Subcutaneous abdominal adipose tissue (tissue), 5 donors: ENCODE measurements around the gene TCERG1L.

Experiments used
- H3K27ac ChIP-seq: one replicate; pipeline ENCODE4 v1.7.0; 2013; ENCODE audit warnings: low read depth, mild to moderate bottlenecking, inconsistent platforms, low read length, moderate library complexity
- H3K27me3 ChIP-seq, 5 donors: one replicate each; pipeline ENCODE4 v1.7.0; 2013; ENCODE audit warnings: low read length in 5 of 5, inconsistent platforms in 1 of 5; ENCODE audit not compliant: control insufficient read depth in 5 of 5, insufficient read depth in 4 of 5
- H3K36me3 ChIP-seq, 5 donors: one replicate each; pipeline ENCODE4 v1.7.0; 2013; ENCODE audit warnings: low read length in 5 of 5; ENCODE audit not compliant: control insufficient read depth in 5 of 5, insufficient read depth in 5 of 5
- H3K4me1 ChIP-seq, 5 donors: one replicate each; pipeline ENCODE4 v1.7.0; 2013; ENCODE audit warnings: low read length in 5 of 5, mild to moderate bottlenecking in 3 of 5, moderate library complexity in 1 of 5; ENCODE audit not compliant: control insufficient read depth in 5 of 5, insufficient read depth in 5 of 5
- H3K4me3 ChIP-seq, 5 donors: one replicate each; pipeline ENCODE4 v1.7.0; 2013; ENCODE audit warnings: low read length in 5 of 5, low read depth in 1 of 5
- H3K9ac ChIP-seq, 5 donors: one replicate each; pipeline ENCODE4 v1.7.0; 2013; ENCODE audit warnings: low read length in 5 of 5, mild to moderate bottlenecking in 4 of 5, moderate library complexity in 3 of 5
- H3K9me3 ChIP-seq, 5 donors: one replicate each; pipeline ENCODE4 v1.7.0; 2013; ENCODE audit warnings: low read length in 5 of 5; ENCODE audit not compliant: control insufficient read depth in 5 of 5
- donor health status: healthy.
- donor health status: healthy.
- donor health status: healthy.
- donor health status: healthy.
- donor health status: healthy.

The TCERG1L gene

DNA sequence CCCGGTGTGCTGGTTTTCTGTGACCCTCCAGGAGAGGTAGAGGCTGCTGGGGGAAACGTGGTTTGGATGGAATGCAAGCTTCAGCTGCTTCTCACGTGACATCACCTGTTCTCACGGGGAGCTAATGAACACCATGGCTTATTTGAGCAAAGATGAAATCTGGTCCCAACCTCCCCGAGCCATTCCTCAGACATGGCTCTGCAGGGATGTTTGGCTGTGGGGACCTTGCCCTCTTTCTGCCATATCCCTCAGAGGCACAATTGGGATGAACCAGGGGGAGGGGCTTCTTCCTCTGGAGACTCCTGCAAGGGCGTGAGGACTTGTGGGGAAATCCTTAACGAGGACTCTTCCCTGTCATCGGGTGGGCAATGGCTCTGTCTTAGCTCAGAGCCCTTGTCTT is 236.8 kb downstream of the TCERG1L start:
- no peak overlapping the region for H3K9ac ChIP-seq
- no peaks in the 10 kb centered on the region for H3K4me1 ChIP-seq
- peaks cover 0 to 17% (median 4%) of the 10 kb centered on the region in 5 donors for H3K27me3 ChIP-seq
- H3K4me3 ChIP-seq: no peak overlapping the region
- H3K9me3 ChIP-seq: peaks cover 0 to 3% (median 0%) of the 10 kb centered on the region in 5 donors
- H3K36me3 ChIP-seq: no peaks in the 10 kb centered on the region
- no peak overlapping the region for H3K27ac ChIP-seq

DNA sequence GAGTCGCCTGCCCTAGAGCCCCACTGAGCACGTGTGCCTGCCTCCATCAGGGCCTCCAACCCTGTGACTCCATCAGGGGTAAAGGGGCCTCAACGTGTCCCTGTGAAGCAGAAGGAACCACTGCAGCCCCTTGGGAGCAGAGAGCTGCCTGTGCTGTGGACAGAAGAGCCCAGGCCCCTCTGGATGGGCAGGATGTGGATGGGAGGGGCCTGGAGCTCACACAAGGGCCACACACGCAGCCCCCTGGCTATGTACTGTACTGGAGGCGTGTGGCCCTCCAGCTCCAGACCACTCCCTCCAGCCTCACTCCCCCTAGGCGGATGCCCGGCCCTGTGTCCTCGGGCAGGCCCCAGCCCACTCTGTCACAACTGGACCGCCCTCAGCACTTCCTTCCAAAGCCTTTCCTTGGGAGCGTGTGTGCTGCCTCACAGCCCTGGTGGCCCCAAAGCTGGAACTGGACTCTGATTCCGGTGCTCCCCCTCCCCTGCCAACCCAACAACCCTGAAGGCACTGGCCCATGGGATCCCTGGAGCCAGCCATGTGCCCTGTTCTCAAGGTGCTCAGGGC is 238.0 kb downstream of the TCERG1L start:
- Histone ChIP-seq H3K9ac (no peak overlapping the region), H3K27me3 (peaks cover 0 to 15% (median 4%) of the 10 kb centered on the region in 5 donors), H3K36me3 (no peaks in the 10 kb centered on the region), H3K27ac (no peak overlapping the region), H3K4me3 (no peak overlapping the region), H3K9me3 (peaks cover 0 to 3% (median 0%) of the 10 kb centered on the region in 5 donors), H3K4me1 (no peaks in the 10 kb centered on the region)

DNA sequence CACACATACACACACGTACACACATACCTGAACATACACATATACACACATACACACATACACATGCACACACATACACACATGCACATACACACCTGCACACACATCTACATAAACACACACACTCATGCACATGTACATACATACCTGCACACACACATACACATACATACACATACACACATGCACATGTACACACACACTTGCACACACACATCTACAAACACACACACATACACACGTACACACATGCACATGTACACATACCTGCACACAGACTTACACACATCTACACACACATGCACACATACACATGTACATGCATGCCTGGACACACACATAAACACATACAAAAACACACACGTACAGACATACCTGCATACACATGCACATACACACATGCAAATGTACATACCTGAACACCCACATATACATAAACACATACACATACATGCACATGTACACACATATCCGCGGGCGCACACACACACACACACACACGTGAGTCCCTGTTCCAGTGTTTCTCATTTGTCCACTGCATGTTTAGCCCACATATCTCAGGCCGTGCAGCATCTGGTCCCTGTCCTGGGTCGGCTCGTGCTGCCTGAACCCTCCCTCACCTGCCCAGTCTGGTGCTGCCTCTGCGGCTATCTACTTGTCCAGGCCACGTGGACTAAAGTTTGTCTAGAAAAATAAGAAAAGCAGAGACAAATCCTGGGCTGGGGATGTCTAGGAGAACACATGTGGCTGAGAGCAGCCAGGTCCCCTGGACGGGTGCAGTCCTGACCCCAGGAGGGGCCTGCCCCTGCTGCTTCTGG is 238.7 kb downstream of the TCERG1L start:
- no peak overlapping the region for H3K9ac ChIP-seq
- H3K4me1 ChIP-seq: no peaks in the 10 kb centered on the region
- H3K27ac ChIP-seq: no peak overlapping the region
- peaks cover 0 to 11% (median 2%) of the 10 kb centered on the region in 5 donors for H3K27me3 ChIP-seq
- H3K9me3 ChIP-seq: peaks cover 0 to 3% (median 0%) of the 10 kb centered on the region in 5 donors
- H3K36me3 ChIP-seq: no peaks in the 10 kb centered on the region
- no peak overlapping the region for H3K4me3 ChIP-seq

DNA sequence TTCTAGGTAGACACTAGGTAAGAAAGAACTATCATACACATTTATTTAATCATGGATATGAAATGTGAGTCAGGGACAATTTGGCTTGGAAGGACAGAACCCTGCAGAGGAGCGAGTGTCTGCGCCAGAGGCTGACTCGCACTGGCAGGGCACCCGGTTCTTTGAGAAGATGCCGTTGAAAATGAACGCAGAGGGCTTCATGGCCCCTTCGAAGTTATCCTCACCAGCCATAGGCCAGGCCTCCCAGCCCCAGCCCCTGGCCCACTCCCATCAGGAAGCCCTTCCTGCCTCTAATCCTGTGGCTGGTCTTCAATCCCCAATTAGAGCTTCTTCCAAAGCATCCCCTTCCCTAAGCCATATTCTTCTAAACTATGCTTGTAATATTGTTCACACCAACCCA is 239.8 kb downstream of the TCERG1L start:
- Histone ChIP-seq H3K27me3 (peaks cover 0 to 9% (median 2%) of the 10 kb centered on the region in 5 donors), H3K9me3 (peaks cover 0 to 3% (median 0%) of the 10 kb centered on the region in 5 donors), H3K9ac (no peak overlapping the region), H3K27ac (no peak overlapping the region), H3K4me1 (no peaks in the 10 kb centered on the region), H3K4me3 (no peak overlapping the region), H3K36me3 (no peaks in the 10 kb centered on the region)

DNA sequence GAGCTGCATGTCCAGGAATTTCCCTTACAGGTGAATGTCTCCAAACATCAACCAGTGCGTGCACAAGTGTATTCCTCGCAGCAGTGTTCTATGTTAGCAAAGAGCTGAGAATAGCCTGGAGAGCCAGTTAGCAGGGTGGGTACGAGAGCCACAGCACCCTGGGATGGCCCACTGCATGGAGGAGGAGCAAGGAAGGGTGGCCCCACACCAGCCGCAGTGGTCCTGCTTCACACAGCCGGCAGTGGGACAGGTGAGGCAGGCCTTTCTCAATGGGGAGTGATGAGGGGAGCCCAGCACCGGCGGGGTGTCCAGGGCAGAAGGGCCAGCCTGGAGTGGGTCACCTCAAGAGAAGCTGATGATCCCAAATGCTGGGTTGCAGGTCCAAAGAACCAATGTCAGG is 240.7 kb downstream of the TCERG1L start:
- peaks cover 0 to 10% (median 2%) of the 10 kb centered on the region in 5 donors for H3K27me3 ChIP-seq
- H3K9me3 ChIP-seq: peaks cover 0 to 3% (median 0%) of the 10 kb centered on the region in 5 donors
- no peaks in the 10 kb centered on the region for H3K4me1 ChIP-seq
- H3K36me3 ChIP-seq: no peaks in the 10 kb centered on the region
- H3K27ac ChIP-seq: no peak overlapping the region
- H3K9ac ChIP-seq: no peak overlapping the region
- no peak overlapping the region for H3K4me3 ChIP-seq

DNA sequence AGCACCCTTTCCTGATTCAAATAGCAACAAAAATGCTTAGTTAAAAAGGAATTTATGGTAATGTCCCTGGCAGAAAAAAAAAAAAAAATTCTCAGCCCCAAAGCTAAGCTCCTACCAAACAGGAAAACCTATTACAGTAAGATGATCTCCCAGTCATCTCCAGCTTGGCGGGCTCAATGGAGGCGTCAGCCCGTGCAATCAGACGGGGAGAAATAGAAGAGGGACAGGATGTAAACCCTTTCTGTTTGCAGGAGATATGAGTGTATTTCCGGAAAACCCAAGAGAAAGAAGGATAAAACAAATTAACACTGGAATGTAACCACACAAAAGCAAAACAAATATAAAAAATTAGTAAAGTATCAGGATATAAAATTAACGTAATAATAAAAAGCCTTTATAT is 242.8 kb downstream of the TCERG1L start:
- H3K27ac ChIP-seq: no peak overlapping the region
- peaks cover 0 to 12% (median 4%) of the 10 kb centered on the region in 5 donors for H3K27me3 ChIP-seq
- H3K4me1 ChIP-seq: no peaks in the 10 kb centered on the region
- no peaks in the 10 kb centered on the region for H3K36me3 ChIP-seq
- peaks cover 0 to 3% (median 0%) of the 10 kb centered on the region in 5 donors for H3K9me3 ChIP-seq
- H3K9ac ChIP-seq: no peak overlapping the region
- no peak overlapping the region for H3K4me3 ChIP-seq

DNA sequence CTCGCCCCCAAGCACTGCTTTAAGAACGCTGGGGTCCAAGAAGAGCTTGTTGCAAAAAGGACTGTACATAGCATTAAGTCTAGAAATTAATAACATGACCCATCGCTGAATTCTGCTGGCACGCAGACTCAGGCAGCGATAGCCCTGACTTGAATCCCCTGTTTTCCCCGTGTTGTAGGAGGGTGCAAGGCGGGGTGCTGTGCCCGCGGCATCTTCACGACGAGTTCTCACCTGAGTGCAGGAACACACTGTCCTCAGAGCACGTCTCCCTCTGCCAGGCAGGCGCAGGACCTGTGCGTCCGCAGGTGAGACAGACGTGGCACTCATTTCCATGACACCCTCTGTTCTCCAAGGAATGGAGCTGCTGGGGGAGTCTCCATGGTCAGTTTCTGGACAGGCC is 243.2 kb downstream of the TCERG1L start:
- Histone ChIP-seq H3K27me3 (peaks cover 0 to 12% (median 4%) of the 10 kb centered on the region in 5 donors), H3K4me3 (no peak overlapping the region), H3K9ac (no peak overlapping the region), H3K36me3 (no peaks in the 10 kb centered on the region), H3K27ac (no peak overlapping the region), H3K4me1 (no peaks in the 10 kb centered on the region), H3K9me3 (peaks cover 0 to 3% (median 0%) of the 10 kb centered on the region in 5 donors)

DNA sequence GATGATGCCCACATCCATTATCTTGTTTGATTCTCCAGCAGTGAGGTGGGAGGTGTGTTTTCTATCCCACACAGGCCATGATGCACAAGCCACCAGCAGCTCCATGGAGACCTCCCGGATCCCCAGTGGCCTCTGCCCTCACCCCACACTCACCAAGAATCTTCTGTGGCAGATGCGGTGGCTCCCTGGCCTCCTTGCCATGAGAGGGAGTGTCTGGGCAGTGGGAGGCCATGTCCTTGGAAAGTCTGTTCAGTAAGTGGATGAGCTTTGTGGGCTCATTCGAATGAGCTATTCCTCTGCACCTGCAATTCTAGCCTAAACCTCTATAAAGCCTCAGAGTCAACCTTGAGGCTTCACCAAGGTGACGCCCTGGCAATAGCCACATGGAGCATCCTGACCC is 243.8 kb downstream of the TCERG1L start:
- Histone ChIP-seq H3K36me3 (no peaks in the 10 kb centered on the region), H3K27ac (no peak overlapping the region)

DNA sequence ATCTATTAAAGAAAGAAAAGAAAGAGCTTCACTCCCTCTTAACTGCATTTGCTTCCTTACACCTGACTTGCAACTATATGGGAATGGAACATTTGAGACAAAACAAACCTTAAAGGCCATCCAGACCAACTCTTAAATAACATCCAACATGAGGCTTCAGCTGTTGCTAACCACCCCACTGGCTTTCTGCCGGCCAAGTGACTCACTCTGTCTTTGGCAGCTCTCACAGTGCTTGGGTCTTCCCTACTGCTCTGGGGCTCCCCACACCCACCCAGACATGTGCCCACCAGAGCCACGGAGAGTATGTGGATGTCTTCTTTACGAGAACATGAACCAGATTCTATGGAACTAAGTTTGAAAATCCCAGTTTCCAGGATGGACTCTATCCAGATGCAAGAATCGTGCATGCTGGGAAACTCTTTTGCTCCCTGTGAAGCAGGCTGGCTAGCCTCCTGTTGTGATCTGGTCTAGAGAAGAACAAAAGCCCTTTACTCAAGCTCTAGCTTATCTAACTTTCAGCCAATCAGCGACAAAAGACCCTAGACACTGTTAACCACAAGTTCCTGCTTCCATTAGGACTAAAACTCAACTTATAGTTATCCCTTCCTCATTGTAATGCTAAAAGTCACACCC is 245.7 kb downstream of the TCERG1L start:
- no peaks in the 10 kb centered on the region for H3K36me3 ChIP-seq

More for the DNA sequence above, 243.8 kb downstream of the TCERG1L start:
- Histone ChIP-seq H3K9me3 (peaks cover 0 to 1% (median 0%) of the 10 kb centered on the region in 5 donors), H3K9ac (no peak overlapping the region), H3K4me3 (no peak overlapping the region), H3K4me1 (no peaks in the 10 kb centered on the region), H3K27me3 (peaks cover 2 to 12% (median 5%) of the 10 kb centered on the region in 5 donors)

DNA sequence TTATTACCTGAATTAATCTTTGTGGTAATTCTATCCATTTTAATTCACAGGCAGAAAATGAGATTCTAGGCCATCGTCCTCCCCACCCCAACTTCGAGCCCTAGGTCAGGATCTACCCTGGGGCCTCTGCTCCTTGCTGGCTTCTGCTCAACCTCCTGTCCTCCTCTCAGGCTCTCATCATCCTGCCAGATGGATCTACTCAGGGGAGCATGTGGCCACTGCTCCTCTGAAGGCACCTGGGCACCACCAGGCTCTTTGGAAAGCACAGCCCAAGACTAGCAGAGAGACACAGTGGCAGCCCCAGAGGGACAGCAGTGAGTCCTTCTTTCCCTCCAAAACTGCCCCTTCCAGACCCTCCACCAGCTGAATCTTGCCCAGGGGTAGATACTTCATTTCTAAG is 248.2 kb downstream of the TCERG1L start:
- Histone ChIP-seq H3K27me3 (peaks cover 2 to 17% (median 11%) of the 10 kb centered on the region in 5 donors), H3K9me3 (peaks cover 4 to 11% (median 10%) of the 10 kb centered on the region in 5 donors), H3K9ac (no peak overlapping the region)

More for the DNA sequence above, 245.7 kb downstream of the TCERG1L start:
- no peaks in the 10 kb centered on the region for H3K9me3 ChIP-seq
- no peak overlapping the region for H3K27ac ChIP-seq
- no peak overlapping the region for H3K9ac ChIP-seq
- H3K4me1 ChIP-seq: no peaks in the 10 kb centered on the region
- no peak overlapping the region for H3K4me3 ChIP-seq
- peaks cover 2 to 17% (median 11%) of the 10 kb centered on the region in 5 donors for H3K27me3 ChIP-seq

More for the DNA sequence above, 248.2 kb downstream of the TCERG1L start:
- no peak overlapping the region for H3K27ac ChIP-seq
- H3K36me3 ChIP-seq: no peaks in the 10 kb centered on the region
- no peak overlapping the region for H3K4me3 ChIP-seq
- H3K4me1 ChIP-seq: no peaks in the 10 kb centered on the region
